PFSK-1 (cell line): Measurements from ENCODE around the gene TSPAN32.

Experiments
- POLR2AphosphoS5 ChIP-seq: IDR thresholded peaks from 2 replicates; pipeline ENCODE4 v1.6.1; 2012; ENCODE audit warnings: low read depth, mild to moderate bottlenecking, control low read depth, low read length, moderate library complexity
- TAF1 ChIP-seq: IDR thresholded peaks from 2 replicates; pipeline ENCODE4 v1.6.1; 2012; ENCODE audit warnings: low read length, control low read depth, borderline replicate concordance; ENCODE audit not compliant: insufficient read depth

DNA sequence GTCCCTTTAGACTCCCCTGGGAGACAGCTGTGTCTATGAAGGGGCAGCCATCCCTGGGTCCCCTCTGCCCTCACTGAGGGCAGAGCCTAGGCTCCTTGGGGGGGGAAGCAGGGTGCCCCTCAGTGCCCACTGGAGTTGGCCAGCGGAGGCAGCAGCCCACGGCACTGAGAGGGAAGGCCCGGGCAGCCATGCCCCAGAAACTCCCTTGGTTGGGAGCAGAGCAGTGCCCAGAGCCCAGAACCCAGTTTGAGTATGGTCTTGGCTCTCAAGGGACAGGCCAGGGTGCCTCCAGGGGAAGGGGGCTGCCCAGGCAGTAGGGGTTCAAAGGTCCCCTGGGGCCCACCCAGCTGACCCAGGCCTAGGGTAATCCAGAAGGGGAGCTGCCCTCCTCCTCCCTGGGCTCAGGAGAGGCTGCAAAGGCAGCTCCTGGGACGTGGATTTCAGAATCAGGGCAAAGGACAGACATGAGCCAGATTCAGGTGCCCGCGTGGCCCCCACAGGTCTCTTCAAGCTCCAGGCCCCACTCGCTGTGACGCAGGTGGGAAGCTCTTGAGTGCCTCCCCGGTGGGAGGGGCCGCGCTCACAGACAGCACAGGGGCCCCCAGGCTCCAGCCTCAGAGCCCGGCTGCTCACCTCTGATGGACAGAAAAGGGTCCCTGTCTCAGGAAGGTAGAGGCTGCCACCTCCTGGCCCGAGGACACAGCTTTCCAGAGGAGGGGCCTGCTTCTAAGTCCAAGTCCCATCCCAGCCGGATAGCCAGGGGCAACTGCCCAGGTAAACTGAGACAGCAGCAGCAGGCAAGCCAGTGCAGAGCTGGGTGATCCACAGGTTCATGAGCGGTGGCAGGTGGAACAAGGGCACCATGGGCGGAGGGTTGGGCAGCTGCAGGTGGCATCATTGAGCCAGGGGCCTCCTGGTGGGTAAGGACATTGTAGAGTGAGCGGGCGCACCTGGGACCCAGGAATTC, 2.7 kb upstream of the TSPAN32 start:
- no peak for TF ChIP-seq POLR2AphosphoS5
- TF ChIP-seq TAF1: no peak
